Activated naive CD4-positive, alpha-beta T cell treated with anti-CD3 and anti-CD28 coated beads, Interleukin-2, amount 50 U/mL, for 16 hours (primary cell): ENCODE results near the gene PCDHB7.
"Not testable (repeated sequence)": the region's sequence is repeated elsewhere in the genome, so short reads cannot be mapped to it uniquely, and the experiment has no call there.

Experiments
- DNase-seq: peaks from one replicate; pipeline ENCODE4 v3.0.0-alpha.2; 2020

PCDHB7 gene

GRCh38 chr5:141182248-141182647, 9.8 kb downstream of the PCDHB7 start, which contains the start of gene PCDHB16:
TSS of gene PCDHB16 (plus strand) at chr5:141182387. CDS start at chr5:141182560, 173 bp downstream.
- no peak for DNase-seq

GRCh38 chr5:141184117-141184855, 11.8 kb downstream of the PCDHB7 start:
- not testable (repeated sequence) for DNase-seq

GRCh38 chr5:141186897-141187512, 14.6 kb downstream of the PCDHB7 start, which contains the start of gene PCDHB9:
TSS of gene PCDHB9 (plus strand) at chr5:141187161. CDS start at chr5:141187319, 158 bp downstream.
- no peak for DNase-seq

GRCh38 chr5:141188682-141189081, 16.2 kb downstream of the PCDHB7 start:
- DNase-seq, result not testable (repeated sequence)

GRCh38 chr5:141189131-141189530, 16.7 kb downstream of the PCDHB7 start:
- DNase-seq, result not testable (repeated sequence)

- DNase-seq, result no peak
Observed at GRCh38 chr5:141192110-141192725, 19.8 kb downstream of the PCDHB7 start, which contains the start of gene PCDHB10. TSS of gene PCDHB10 (plus strand) at chr5:141192353. CDS start at chr5:141192553, 200 bp downstream.

- DNase-seq, result not testable (repeated sequence)
Observed at GRCh38 chr5:141194332-141194731, 21.9 kb downstream of the PCDHB7 start.

GRCh38 chr5:141196363-141196762, 23.9 kb downstream of the PCDHB7 start:
- no peak for DNase-seq

GRCh38 chr5:141199359-141200235, 27.2 kb downstream of the PCDHB7 start, which contains the start of gene PCDHB11:
TSS of gene PCDHB11 (plus strand) at chr5:141199627. CDS start at chr5:141199775, 148 bp downstream.
- no peak for DNase-seq

GRCh38 chr5:141201126-141201525, 28.7 kb downstream of the PCDHB7 start:
- DNase-seq, result not testable (repeated sequence)

- DNase-seq, result not testable (repeated sequence)
Observed at GRCh38 chr5:141201646-141202045, 29.2 kb downstream of the PCDHB7 start.

- DNase-seq, result no peak
Observed at GRCh38 chr5:141208478-141208877, 36.0 kb downstream of the PCDHB7 start, which contains the start of gene PCDHB12. TSS of gene PCDHB12 (plus strand) at chr5:141208719. CDS start at chr5:141208908, 189 bp downstream.

- DNase-seq, result not testable (repeated sequence)
Observed at GRCh38 chr5:141210281-141210680, 37.8 kb downstream of the PCDHB7 start.

GRCh38 chr5:141210849-141211248, 38.4 kb downstream of the PCDHB7 start:
- not testable (repeated sequence) for DNase-seq

GRCh38 chr5:141213656-141214339, 41.4 kb downstream of the PCDHB7 start, which contains the start of gene PCDHB13:
TSS of gene PCDHB13 (plus strand) at chr5:141213919. CDS start at chr5:141214124, 205 bp downstream.
- DNase-seq, result not testable (repeated sequence)

- DNase-seq, result not testable (repeated sequence)
Observed at GRCh38 chr5:141214583-141214982, 42.1 kb downstream of the PCDHB7 start.

GRCh38 chr5:141215504-141215903, 43.1 kb downstream of the PCDHB7 start:
- not testable (repeated sequence) for DNase-seq

- not testable (repeated sequence) for DNase-seq
Observed at GRCh38 chr5:141216035-141216434, 43.6 kb downstream of the PCDHB7 start.

GRCh38 chr5:141223112-141223783, 50.8 kb downstream of the PCDHB7 start, which contains the start of gene PCDHB14:
TSS of gene PCDHB14 (plus strand) at chr5:141223343. CDS start at chr5:141223506, 163 bp downstream.
- DNase-seq, result no peak

GRCh38 chr5:141224844-141225243, 52.4 kb downstream of the PCDHB7 start:
- not testable (repeated sequence) for DNase-seq

GRCh38 chr5:141225421-141225820, 53.0 kb downstream of the PCDHB7 start:
- not testable (repeated sequence) for DNase-seq
